C1 segment of cervical spinal cord (tissue), 14 donors: ENCODE data around the gene CSH1.
A peak's percentile ranks its signal among the peaks of the same experiment; 100 is the strongest.
"Not testable (repeated sequence)": the region's sequence is repeated elsewhere in the genome, so short reads cannot be mapped to it uniquely, and the experiment has no call there.

Experiments
- DNase-seq, 14 donors: peaks; one replicate each; lab custom pipeline; 2025; lab: John Stamatoyannopoulos, UW

The CSH1 gene

GRCh38 chr17:63904796-63905195 lies 8.4 kb upstream of the CSH1 start:
- DNase-seq, result not testable (repeated sequence)

- not testable (repeated sequence) for DNase-seq
Observed at GRCh38 chr17:63903787-63904201, 7.4 kb upstream of the CSH1 start.

GRCh38 chr17:63901971-63902370 lies 5.6 kb upstream of the CSH1 start:
- DNase-seq, result not testable (repeated sequence)

DNA sequence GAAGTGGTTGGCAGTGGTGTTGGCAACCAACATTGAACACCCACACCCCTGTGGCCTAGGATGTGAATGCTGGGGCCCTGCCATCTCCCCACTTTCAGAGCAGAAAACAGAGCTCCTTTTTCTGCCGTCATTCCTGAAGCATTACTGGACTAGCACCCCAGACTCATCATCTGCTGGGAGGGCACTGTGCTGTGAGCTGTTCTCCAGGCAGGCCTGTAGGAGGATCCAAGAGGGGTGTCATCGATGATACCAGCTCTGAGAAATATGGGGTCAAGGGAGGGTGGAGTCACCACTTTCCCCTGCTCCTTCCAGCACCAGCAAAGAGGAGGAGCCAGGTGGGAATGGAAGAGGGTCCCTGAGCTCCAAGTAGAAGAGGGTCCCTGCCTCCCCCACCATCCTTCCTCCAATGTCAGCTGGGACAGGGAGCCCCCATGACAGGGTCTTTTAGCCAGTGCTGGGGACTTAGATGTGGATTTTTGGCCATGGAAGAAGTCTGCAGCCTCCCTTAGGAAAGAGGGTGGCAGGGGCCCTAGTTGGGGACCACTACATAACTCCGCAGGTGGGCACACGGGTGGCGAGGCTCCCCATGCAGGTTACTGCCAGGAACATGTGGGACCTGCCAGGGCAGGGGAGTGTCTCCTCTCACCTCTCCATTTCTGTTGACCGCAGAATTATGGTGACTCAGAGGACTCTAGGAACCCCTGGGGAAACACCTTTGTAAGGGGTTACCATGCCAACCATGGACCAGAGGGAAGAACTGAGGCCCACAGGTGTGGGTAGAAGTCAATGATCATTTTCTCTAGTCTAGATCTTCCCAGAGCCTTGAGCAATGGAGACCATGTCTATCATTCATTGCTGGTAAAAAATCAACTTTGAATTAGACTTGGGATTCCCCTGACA lies 2.8 kb upstream of the CSH1 start:
- DNase-seq, result not testable (repeated sequence)

DNA sequence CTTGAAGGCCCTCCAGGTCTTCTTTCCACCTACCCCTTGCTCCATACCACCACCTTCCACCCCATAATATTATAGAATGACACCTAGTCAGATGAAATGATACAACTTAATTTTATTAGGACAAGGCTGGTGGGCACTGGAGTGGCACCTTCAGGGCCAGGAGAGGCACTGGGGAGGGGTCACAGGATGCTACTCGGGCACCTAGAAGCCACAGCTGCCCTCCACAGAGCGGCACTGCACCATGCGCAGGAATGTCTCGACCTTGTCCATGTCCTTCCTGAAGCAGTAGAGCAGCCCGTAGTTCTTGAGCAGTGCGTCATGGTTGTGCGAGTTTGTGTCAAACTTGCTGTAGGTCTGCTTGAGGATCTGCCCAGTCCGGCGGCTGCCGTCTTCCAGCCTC lies 1.6 kb downstream of the CSH1 start:
- DNase-seq, result not testable (repeated sequence)

GRCh38 chr17:63894021-63894420 lies 2.4 kb downstream of the CSH1 start:
- not testable (repeated sequence) for DNase-seq

GRCh38 chr17:63892316-63893037 lies 3.9 kb downstream of the CSH1 start:
- DNase-seq, result not testable (repeated sequence)

GRCh38 chr17:63889026-63889848 lies 7.1 kb downstream of the CSH1 start:
- peak in 1 of 14 donors; percentile 6 for DNase-seq

- not testable (repeated sequence) for DNase-seq
Observed at GRCh38 chr17:63885119-63885518, 11.3 kb downstream of the CSH1 start.

DNA sequence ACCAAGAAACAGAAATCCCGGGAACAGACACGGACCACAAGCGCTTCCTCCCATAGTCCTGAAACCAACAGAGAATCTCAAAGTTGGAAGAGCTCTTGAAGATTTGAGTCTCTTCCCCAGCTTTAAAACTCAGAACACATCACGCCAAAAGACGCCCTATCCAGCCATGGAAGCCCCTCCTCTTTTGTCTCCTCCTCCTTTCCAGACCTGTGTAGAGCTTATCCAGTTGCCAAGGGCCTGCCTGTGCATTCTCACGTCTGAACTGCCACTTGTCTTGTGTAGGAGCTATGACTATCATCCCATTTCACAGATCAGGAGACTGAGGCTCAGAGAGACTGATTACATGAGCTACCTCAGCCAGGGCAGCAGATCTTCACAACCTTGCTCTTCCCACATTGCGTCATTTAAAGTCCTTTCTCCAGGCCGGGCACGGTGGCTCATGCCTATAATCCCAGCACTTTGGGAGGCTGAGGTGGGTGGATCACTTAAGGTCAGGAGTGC lies 13.7 kb downstream of the CSH1 start:
- DNase-seq, result not testable (repeated sequence)

GRCh38 chr17:63881935-63882601 lies 14.3 kb downstream of the CSH1 start, which contains the start of gene GH2:
Gene GH2, minus strand, starts transcription at chr17:63881944. Its CDS starts 143 bp downstream, at chr17:63881801.
- no peak for DNase-seq

DNA sequence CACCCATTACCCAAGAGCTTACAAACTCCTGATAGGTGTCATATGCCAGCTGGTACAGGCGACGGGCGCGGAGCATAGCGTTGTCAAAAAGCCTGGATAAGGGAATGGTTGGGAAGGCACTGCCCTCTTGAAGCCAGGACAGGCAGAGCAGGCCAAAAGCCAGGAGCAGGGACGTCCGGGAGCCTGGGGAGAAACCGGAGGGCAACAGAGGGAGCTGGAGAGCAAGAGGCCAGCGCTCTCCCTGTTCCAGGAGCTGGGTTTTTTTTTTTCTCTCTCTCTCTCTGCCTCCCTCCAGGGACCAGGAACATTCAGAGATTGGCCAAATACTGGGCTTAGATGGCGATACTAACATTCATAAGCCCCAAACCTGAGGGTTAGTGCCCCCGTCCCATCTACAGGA lies 15.0 kb downstream of the CSH1 start:
- not testable (repeated sequence) for DNase-seq

GRCh38 chr17:63880706-63881105 lies 15.7 kb downstream of the CSH1 start:
- DNase-seq, result no peak

GRCh38 chr17:63878413-63878812 lies 18.0 kb downstream of the CSH1 start:
- DNase-seq, result not testable (repeated sequence)

GRCh38 chr17:63874693-63875092 lies 21.7 kb downstream of the CSH1 start:
- not testable (repeated sequence) for DNase-seq

GRCh38 chr17:63874061-63874626 lies 22.2 kb downstream of the CSH1 start:
- DNase-seq, result not testable (repeated sequence)

GRCh38 chr17:63873577-63873976 lies 22.8 kb downstream of the CSH1 start, which contains the start of gene CSH2:
Gene CSH2, minus strand, starts transcription at chr17:63873677. Its CDS starts 63 bp downstream, at chr17:63873614.
- DNase-seq, result not testable (repeated sequence)

DNA sequence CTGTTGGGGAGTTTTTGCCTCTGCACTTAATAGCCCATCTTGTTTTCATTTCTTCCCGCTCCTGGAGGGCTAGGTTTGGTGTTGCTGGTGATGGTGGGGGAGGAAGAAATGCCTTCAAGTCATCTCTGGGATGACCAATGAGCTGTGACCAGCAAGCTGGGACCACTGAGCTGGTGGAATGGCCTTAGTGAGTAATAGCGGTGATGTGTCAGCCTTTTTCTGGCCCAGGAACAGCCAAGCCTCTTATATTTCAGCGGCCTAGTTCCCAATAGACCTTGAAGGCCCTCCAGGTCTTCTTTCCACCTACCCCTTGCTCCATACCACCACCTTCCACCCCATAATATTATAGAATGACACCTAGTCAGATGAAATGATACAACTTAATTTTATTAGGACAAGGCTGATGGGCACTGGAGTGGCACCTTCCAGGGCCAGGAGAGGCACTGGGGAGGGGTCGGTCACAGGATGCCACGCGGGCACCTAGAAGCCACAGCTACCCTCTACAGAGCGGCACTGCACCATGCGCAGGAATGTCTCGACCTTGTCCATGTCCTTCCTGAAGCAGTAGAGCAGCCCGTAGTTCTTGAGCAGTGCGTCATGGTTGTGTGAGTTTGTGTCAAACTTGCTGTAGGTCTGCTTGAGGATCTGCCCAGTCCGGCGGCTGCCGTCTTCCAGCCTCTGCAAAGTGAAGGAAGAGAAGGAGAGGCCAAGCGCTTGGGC lies 24.6 kb downstream of the CSH1 start:
- not testable (repeated sequence) for DNase-seq

GRCh38 chr17:63870292-63870665 lies 26.1 kb downstream of the CSH1 start:
- not testable (repeated sequence) for DNase-seq
